ENCODE results near the gene ARMC3. TPM values are rescaled to one million over a fixed set of nuclear protein-coding genes. Genes with fewer than 3 reads are reported as not detected.
"Not testable (repeated sequence)": the region's sequence is repeated elsewhere in the genome, so short reads cannot be mapped to it uniquely, and the experiment has no call there.

Gene ARMC3
- total RNA-seq, 1 donor: 0.54 TPM

DNA sequence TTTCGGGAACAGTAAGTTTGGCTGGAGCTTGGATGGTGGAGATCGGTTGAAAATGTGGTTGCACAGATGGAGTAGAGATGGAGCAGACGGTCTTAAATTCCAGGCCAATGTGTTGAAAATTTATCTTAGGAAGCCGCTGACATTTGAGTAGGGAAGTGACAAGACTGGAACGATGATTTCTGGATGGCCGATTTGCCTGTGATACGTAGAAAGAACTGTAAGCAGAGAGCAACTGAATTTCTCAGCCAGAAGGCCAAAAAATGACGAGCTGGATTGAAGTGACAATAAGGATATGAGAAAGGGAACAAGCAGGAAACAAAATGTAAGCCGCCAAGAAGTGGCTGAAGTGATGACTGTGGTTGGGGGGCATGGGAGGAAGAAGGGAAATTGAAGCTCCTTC lies 687 bp upstream of the ARMC3 start:
- DNase-seq (ENCODE audit: low read depth in 2 of 3, low spot score in 2 of 3): no peak

DNA sequence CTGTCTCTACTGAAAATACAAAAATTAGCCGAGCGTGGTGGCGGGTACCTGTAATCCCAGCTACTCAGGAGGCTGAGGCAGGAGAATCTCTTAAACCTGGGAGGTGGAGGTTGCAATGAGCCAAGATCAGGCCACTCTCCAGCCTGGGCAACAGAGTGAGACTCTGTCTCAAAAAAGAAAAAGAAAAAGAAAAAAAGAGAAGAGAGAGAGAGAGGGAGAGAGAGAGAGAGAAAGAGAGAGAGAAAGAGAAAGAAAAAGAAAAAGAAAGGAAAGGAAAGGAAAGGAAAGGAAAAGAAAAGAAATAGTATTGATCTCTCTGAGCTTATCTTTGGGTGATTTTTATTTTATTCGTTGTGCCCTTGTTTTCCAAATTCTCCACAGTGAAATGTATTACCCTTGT lies 1.2 kb downstream of the ARMC3 start:
- not testable (repeated sequence) for DNase-seq (ENCODE audit: low read depth in 2 of 3, low spot score in 2 of 3)

DNA sequence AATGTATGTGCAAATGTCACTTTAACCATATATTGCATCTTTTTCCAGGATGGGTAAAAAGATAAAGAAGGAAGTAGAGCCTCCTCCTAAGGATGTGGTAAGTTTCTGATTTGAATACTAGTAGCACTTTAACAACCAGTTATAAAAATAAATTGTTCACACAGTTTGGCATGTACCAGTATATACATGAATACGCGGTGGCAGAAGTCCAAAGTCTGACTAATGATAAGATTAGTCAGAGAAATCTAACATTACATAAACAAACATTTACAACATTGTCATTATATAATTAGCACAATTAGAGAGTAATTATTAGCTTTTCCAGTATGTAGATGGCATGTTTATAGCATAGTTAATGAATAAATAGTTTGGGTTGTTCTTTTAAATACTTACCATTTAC lies 4.1 kb downstream of the ARMC3 start:
- DNase-seq (ENCODE audit: low read depth in 2 of 3, low spot score in 2 of 3): no peak

DNA sequence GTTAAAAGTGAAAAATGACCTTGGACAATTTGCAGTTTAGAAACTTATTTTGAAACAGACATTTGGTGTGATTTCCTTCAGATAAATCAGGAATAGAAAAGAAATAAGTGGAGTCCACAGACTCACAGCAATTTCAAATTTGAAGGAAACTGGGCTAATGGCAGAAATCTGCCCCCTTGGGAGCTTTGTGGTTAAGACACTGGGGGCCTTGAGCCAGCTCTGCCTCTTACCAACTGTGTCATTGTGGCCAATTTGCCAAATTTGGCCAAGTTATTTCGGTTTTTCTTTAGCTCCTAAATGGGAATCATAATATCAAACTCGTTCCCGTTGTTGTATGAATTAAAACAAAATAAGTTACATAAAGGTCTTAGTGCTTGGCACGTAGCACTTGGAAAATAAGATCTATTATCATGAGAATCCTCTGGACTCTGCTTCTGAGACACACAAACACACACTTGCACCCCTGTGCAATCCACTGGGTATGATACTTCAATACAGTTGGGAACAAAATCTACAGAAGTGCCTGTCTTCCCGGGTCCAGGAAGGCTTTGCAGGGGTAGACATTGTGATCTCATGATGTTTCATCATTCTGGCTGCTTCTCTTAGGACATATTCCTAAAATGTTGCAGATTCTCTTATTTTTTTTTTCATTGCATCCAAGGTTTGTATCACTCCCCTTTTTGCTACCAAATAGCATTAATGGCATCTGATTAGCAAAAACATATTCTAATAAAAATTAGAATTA lies 4.9 kb downstream of the ARMC3 start:
- DNase-seq (ENCODE audit: low read depth in 2 of 3, low spot score in 2 of 3): no peak

DNA sequence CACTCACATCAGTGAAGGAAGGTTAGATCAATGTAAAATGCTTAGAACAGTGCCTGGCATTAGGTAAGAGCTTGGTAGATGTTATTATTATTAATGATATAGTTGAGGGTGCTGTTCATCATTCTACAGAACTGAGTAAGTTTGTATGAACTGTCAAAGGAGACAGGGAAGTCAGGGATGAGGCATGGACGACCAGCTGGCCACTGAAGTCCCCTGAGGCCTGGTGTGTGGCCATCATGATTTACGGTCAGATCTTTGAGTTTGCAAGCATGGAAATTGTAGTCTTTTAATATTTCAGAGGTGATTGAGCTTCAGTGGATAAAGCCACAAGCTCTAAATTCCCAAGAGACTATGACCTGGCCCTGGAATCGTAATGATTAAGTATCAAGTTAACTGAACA lies 6.9 kb downstream of the ARMC3 start:
- DNase-seq (ENCODE audit: low read depth in 2 of 3, low spot score in 2 of 3): no peak

DNA sequence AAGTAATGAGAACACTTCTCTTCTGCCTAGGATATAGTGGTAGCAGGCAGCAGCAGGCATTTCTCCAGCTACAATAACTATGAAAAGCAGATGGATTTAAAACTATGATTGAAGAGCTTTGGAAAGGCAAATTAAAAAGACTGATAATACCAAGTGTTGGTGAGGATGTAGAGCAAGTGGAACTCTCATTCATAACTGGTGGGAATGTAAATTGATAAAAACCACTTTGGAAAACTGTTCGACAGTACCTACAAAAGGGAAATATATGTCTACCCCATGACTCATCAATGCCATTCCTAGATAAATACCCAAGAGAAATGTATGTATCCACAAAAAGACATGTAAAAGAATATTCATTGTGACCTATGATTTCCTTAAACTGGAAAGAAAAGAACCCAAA lies 14.6 kb downstream of the ARMC3 start:
- DNase-seq (ENCODE audit: low read depth in 2 of 3, low spot score in 2 of 3): no peak

DNA sequence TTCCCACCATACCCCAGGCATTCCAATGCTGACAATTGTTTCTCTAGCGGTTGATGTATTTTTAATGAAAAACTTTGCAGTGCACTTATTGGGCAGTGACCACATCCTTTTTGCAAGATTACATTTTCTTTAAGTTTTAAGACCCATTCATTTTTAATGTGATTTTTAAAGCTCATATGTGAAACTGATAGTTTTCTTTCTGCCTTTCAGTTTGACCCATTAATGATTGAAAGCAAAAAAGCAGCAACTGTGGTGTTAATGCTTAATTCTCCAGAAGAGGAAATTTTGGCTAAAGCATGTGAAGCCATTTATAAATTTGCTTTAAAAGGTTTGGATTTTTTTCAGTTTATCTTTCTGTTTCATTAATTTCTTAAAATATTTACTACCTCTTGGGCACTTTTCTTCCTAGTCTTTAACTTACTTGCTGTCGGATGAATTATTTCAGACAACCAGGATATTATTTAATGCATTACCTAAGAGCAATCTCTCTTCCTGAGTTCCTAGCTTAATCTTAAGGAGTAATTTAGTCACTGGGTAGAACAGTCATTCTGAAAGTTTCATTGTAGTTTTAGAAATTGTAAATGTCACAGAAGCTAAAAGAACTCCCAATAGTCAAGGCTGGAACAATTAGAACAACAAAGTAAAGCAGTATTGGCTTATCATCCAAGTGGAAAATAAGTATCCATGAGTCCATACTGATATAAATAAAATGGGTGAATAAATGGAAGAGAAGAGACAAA lies 18.3 kb downstream of the ARMC3 start:
- DNase-seq (ENCODE audit: low read depth in 2 of 3, low spot score in 2 of 3): no peak

DNA sequence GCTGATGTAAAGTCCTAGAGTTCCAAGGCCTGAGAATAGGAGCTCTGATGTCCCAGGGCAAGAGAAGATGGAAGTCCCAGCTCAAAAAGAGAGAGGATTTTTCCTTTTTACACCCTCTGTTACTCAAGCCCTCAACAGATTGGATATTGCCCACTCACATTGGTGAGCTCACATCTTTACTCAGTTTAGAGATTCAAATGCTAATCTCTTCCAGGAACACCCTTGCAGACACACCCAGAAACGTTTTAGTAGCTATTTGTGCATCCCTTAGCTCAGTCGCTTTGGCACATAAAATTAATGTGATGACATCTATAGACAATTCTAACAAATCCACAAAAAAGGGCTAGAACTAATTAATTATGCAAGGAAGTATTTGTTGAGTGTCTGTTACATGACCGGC lies 27.1 kb downstream of the ARMC3 start:
- no peak for DNase-seq (ENCODE audit: low read depth in 2 of 3, low spot score in 2 of 3)

DNA sequence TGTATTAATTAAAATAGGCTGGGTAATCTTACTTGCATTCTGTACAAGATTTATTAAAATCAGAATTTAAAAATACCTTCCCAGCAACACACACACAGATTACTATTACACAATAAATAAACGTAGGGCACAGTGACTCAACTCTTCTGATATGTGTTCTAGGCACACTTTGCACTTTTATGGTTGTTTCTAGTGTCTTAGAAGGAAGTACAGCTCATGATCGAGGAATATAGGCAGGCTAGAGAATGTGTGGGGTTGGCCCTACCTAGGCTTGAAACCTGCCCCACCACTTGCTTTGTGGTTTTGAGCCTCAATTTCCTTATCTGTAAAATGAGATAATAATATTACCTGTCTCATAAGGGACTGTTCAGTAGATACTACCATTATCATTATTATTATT lies 30.5 kb downstream of the ARMC3 start:
- no peak for DNase-seq (ENCODE audit: low read depth in 2 of 3, low spot score in 2 of 3)

DNA sequence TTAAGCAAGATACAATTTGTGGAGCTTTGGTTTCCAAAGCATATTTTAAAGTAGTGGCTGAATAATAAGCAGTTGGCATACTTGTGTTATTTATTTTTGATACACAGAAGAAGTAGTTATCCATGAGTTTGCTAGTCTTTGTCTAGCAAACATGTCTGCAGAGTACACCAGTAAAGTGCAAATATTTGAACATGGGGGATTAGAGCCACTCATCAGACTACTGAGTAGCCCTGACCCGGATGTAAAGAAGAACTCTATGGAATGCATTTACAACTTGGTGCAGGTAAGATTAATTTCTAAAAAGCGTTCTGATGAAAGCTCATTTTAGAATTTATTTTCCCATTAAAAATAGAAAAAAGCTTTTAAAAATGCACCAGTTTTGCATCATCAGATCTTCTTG lies 31.4 kb downstream of the ARMC3 start:
- no peak for DNase-seq (ENCODE audit: low read depth in 2 of 3, low spot score in 2 of 3)

DNA sequence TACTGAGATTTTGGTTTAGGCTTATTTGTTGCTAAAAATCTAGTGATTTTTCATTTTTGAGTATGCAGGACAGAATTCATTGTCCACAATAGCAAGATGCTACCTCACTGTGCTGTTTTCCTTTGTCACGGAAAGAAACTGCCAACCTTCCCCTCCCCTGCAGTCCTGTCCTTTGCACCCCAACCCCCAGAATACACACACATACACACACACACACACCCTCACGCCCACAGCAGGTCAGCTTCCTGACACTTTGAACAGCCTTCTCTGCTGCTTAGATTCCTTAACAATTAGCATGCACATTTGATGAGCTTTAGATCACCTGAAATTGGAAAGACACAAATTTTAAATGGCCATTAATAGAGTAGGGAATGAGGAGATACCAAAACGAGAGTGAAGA lies 32.1 kb downstream of the ARMC3 start:
- no peak for DNase-seq (ENCODE audit: low read depth in 2 of 3, low spot score in 2 of 3)

DNA sequence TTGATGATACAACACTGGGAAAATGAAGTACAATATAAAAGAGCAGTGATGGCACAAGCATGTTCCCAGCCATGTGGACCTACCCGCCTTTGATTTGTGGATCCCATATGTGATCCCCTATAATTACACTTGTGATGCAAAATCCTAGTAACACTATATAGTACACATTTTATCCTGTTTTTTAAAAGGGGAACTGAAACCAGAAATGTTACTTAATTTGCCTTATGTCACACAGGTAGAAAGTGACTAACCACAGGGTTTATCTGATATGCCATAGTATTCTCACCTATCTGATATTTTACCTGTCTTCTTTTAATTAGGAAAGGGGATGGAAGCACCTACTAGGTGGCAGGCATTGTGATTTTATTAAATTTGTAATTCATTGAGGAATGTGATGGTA lies 35.0 kb downstream of the ARMC3 start:
- no peak for DNase-seq (ENCODE audit: low read depth in 2 of 3, low spot score in 2 of 3)

DNA sequence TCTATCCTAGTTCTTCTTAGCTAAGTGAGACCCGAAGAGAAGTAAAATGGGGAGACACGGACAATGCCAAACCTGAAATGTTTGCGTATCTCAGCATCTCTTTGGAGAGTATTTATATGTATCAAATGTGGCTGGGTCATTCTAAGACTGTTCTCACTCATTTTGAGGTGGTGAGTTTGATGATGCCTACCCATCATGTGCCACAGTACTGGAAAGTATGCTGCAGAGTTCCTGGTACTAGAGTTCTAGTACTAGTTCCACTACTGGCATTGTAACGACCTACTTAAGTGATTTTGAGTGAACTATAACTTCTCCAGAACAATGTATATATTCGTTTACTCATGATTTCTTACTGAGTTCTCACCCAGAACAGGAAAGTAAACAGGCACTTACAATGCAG lies 41.9 kb downstream of the ARMC3 start:
- no peak for DNase-seq (ENCODE audit: low read depth in 2 of 3, low spot score in 2 of 3)

DNA sequence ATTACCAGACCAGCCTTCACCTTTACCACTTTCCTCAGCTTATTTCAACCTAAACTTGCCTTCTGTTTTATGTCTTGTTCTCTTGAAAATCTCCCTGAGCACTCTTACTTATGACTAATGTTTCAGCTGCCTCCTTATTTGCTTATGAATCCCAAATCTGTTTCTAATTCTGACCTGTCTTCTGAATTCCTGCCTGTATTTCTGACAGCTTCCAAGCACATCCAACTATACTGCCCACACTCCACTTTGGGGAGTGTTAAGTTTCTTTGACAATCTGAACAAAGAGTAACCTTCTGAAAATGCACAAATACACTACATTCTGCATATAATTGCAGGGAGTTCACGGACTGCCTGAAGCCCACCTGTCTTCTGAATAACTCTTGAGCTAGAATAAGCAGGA lies 48.7 kb downstream of the ARMC3 start:
- no peak for DNase-seq (ENCODE audit: low read depth in 2 of 3, low spot score in 2 of 3)

DNA sequence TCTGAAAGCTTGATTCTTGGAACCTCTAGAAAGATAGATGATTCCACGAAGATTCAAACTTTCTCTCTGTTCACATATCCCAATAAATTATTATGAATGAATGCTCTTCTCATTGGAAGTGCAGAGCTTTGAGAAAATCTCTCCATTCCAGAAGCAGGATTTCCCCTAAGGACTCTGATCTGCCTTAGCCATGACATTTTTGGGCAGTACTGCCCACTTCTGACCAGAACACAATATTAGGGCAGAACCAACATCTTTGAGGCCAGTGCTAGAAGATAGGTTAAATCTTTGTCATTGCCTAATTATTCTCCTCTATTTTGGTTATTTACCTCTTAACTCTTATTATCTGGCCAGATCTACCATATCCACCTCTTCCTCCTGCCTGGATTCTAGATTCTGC lies 49.9 kb downstream of the ARMC3 start:
- no peak for DNase-seq (ENCODE audit: low read depth in 2 of 3, low spot score in 2 of 3)

DNA sequence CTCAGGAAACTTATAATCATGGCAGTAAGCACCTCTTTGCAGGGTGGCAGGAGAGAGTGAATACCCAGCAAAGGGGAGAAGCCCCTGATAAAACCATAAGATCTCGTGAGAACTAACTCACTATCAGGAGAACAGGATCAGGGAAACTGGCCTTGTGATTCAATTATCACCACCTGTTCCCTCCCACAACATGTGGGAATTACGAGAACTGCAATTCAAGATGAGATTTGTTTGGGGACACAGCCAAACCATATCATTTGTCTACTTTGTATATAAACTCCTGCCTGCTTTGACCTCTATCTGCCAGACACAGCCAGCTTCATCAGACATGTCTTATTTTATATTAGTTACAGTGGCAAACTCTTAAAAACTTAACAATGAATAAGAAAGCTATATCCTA lies 50.4 kb downstream of the ARMC3 start:
- DNase-seq (ENCODE audit: low read depth in 2 of 3, low spot score in 2 of 3): no peak

DNA sequence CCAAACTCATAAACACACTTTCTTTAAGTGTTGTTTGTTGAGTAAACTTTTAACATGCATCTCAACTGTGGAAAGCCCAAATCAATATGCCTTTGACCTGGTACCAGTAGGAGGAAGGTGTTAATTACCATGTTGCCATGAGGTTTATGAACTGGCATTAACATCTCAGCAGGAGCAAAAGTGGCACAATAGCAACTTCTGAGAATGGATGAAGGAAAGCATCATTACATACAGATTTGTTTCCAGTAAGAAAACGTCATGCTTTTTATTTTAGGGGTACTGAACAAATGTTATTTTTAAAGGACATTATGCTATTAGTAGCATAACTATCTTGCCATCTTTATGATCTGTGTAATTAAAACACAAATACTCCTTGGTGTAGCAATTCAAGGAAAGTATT lies 51.1 kb downstream of the ARMC3 start:
- DNase-seq (ENCODE audit: low read depth in 2 of 3, low spot score in 2 of 3): no peak

DNA sequence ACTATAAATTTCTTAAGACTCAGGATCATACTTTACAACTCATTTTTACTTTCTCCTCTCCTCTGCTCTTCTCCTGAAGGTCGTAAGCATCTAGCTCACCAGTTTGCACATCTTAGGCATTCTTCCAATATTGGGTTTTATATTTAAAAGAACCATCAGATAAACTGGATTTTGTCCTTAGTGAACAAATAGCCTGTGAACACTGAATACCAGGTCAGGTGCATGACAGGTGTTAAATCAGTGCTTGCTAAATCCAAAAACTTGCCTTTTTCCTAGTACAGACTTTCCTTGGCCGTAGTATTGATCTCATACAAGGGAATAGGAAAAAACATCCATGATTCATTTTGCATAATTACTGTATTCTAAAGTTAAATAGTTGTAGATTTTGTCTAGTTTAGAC lies 53.0 kb downstream of the ARMC3 start:
- no peak for DNase-seq (ENCODE audit: low read depth in 2 of 3, low spot score in 2 of 3)

DNA sequence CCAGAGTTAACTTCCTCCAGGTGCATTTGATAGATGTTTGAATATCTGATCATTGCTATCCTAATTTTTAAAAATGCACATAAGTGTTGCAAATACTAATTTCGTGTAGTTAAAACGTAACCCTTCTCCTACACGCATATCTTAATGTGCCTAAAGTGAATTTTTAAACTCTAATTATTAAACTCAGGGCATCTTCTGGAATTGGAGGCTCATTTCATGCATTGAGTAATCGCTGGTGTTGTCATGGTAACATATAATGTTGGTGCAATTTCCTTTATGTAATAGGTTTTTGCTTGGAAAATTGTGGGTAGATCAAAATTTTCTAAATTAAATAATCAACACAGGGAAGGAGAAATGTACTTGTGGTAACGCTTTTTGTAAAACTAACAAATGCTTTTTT lies 56.2 kb downstream of the ARMC3 start:
- no peak for DNase-seq (ENCODE audit: low read depth in 2 of 3, low spot score in 2 of 3)

DNA sequence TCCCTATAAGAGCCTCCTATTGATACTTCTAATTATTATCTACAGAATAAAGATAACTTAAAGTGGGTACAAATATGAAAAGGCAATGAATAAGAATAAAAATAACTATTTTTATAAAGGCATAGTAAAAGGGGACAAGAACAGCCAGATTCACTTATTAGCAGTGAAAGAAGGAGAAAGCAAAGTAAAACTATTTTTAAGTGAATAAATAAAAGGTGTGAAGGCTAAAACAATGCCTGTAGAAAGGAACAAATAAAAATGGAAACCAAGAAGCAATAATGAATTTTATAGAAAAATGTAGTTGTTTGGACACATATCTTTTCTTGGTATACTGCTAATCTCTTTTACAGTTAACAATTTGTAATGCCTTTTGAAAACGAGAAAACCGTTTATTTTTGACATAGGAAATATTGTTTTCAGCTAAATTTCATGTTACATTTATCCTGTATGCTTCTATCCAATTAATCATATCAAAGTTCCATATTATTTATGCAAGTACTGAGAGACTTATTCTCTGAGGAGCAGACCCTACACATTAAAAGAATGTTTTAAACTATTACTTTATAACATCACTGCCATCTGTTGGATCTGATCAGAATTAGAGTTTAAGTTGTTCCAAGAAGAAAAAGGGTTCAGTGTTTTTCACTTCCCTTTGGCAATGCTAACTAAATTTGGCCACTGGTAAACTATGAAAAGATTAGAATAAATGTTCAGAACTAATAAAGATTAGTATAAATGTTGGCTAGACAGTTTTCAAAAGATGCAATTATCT lies 59.1 kb downstream of the ARMC3 start:
- peak in 2 of 3 donors; percentile 25 to 75 for DNase-seq (ENCODE audit: low read depth in 2 of 3, low spot score in 2 of 3)

DNA sequence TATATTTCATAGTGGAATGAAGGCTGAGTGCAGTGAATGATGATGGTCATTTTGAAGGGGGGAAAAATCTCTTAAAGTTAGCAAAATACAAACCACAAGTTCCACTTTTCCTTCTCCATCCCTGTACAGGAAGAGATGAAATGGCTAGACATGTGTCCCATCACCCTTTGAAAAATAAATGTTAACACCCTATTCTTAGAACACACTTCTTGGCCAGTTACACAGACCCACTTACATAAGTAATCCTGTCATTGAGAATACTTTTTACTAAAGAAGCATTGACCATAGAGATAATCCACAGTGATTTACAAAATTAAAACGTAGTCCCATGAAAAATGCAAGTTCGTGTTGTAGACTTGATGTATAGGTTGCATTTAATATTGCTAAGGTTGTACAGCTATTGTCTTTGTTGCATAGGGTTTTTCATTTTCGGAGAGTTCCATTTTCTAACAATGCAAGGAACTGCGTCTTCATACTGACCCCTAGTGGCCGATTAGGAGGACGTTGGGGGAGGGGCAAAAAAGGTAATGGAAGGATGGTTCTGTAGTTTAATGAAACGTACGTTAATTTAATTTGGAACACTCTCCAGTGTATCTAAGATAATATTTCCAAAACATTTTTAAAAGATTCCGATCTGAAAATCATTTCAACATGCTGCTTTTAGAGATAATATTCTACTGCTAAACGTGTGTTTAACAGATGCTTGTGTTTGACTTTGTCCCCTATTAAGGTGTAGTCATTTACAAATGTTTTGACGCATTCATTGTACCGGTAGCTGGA lies 60.9 kb downstream of the ARMC3 start:
- DNase-seq (ENCODE audit: low read depth in 2 of 3, low spot score in 2 of 3): peak; percentile 64 to 85 (median 66)

Measured in hematopoietic multipotent progenitor cell (in vitro differentiated cells).